A549 (cell line): Measurements from ENCODE around the gene ITPKB. TPM values are rescaled to one million over a fixed set of nuclear protein-coding genes. Genes with fewer than 3 reads are reported as not detected.

ENCODE experiments used
- ATAC-seq, 2 experiments: fragments of 200-7000 bp in 1 of 2; fragments of >200 bp in 1 of 2; cut with Nextera tagmentation in 1 of 2; cut with Tn5 transposase in 1 of 2; 3 replicates each; pipeline versions ENCODE4 v1.8.0 to v1.9.1; 2018 to 2020; ENCODE audit warnings: mild to moderate bottlenecking in 1 of 2, moderate library complexity in 1 of 2
- CTCF ChIA-PET: fragments of 300-600 bp; sonication (Branson Sonifier 250); formaldehyde crosslinking; extraction: SDS; loops from one replicate; lab custom pipeline; 2021; ENCODE audit warnings: antibody characterized with exemption, inconsistent platforms; lab: Yijun Ruan, JAX
- POLR2A ChIA-PET: fragments of 350-600 bp; formaldehyde crosslinking; extraction: SDS; loops from one replicate; lab custom pipeline; 2021; ENCODE audit warnings: antibody characterized with exemption, inconsistent platforms; lab: Yijun Ruan, JAX
- DNase-seq, 2 experiments: peaks; one replicate each; pipeline versions ENCODE4 v3.0.0 to v3.0.0-alpha.2; 2011 to 2016; ENCODE audit warnings: low read depth in 1 of 2, low spot score in 1 of 2
- FAIRE-seq: peaks from 2 replicates; lab custom pipeline; 2011; peaks lifted over from hg19 to GRCh38; lab: Jason Lieb, UNC
- H3K27ac ChIP-seq, 2 experiments: fragments of >200 bp; sonication (Bioruptor Twin); formaldehyde crosslinking; 3 replicates each; pipeline ENCODE4 v1.5.1; 2016 to 2017
- H3K4me1 ChIP-seq: fragments of >200 bp; sonication (Bioruptor Twin); formaldehyde crosslinking; 3 replicates; pipeline ENCODE4 v1.6.1; 2016
- H3K4me2 ChIP-seq: fragments of >200 bp; sonication (Bioruptor Twin); formaldehyde crosslinking; 3 replicates; pipeline ENCODE4 v1.6.1; 2016
- H3K4me3 ChIP-seq: fragments of >200 bp; sonication (Bioruptor Twin); formaldehyde crosslinking; 3 replicates; pipeline ENCODE4 v1.5.1; 2016
- H3K9me3 ChIP-seq: fragments of >200 bp; sonication (Bioruptor Twin); formaldehyde crosslinking; 3 replicates; pipeline ENCODE4 v1.6.1; 2016
- BHLHE40 ChIP-seq: IDR thresholded peaks from 2 replicates; pipeline ENCODE4 v1.6.1; 2012; ENCODE audit warnings: low read depth, low read length, inconsistent platforms
- CBX8 ChIP-seq: fragments of 200-600 bp; sonication (generic); IDR thresholded peaks from 2 replicates; pipeline ENCODE4 v1.6.1; 2016
- CHD4 ChIP-seq: fragments of 200-600 bp; sonication (generic); IDR thresholded peaks from 2 replicates; pipeline ENCODE4 v1.6.1; 2016; ENCODE audit warnings: antibody characterized with exemption, mild to moderate bottlenecking, borderline replicate concordance
- E2F6 ChIP-seq: IDR thresholded peaks from 2 replicates; pipeline ENCODE4 v1.6.1; 2012; ENCODE audit warnings: low read depth, borderline replicate concordance
- ELK1 ChIP-seq: fragments of 150-350 bp; IDR thresholded peaks from 2 replicates; pipeline ENCODE4 v1.6.1; 2014; ENCODE audit warnings: low read depth, mild to moderate bottlenecking, low read length
- FOSB ChIP-seq: fragments of 250-450 bp; sonication (Bioruptor Pico); IDR thresholded peaks from 2 replicates; pipeline ENCODE4 v1.5.0; 2020; ENCODE audit warnings: mild to moderate bottlenecking, moderate library complexity
- HDAC2 ChIP-seq: fragments of 200-600 bp; sonication (generic); IDR thresholded peaks from 2 replicates; pipeline ENCODE4 v1.6.1; 2016
- HMGXB4 ChIP-seq: fragments of 250-450 bp; sonication (Bioruptor Pico); IDR thresholded peaks from 2 replicates; pipeline ENCODE4 v1.5.0; 2021; ENCODE audit warnings: mild to moderate bottlenecking, moderate library complexity, borderline replicate concordance
- HOXA7 ChIP-seq: fragments of 250-450 bp; sonication (Bioruptor Pico); IDR thresholded peaks from 2 replicates; pipeline ENCODE4 v1.5.0; 2020; ENCODE audit warnings: mild to moderate bottlenecking, moderate library complexity
- JUN ChIP-seq, 2 experiments: fragments of >200 bp; sonication (Bioruptor Twin); formaldehyde crosslinking; IDR thresholded peaks; 2 replicates in 1 of 2; 3 replicates in 1 of 2; pipeline ENCODE4 v1.6.1; 2016 to 2017
- KDM1A ChIP-seq: fragments of 200-600 bp; sonication (generic); IDR thresholded peaks from 2 replicates; pipeline ENCODE4 v1.6.1; 2016; ENCODE audit warnings: low read depth, mild to moderate bottlenecking
- KDM5A ChIP-seq: fragments of 200-600 bp; sonication (generic); IDR thresholded peaks from 2 replicates; pipeline ENCODE4 v1.6.1; 2016; ENCODE audit warnings: antibody characterized with exemption, mild to moderate bottlenecking
- MAZ ChIP-seq: fragments of 150-350 bp; IDR thresholded peaks from 2 replicates; pipeline ENCODE4 v1.6.1; 2014; ENCODE audit warnings: antibody characterized with exemption, low read depth, low read length, borderline replicate concordance
- MYC ChIP-seq: IDR thresholded peaks from 2 replicates; pipeline ENCODE4 v1.6.1; 2012; ENCODE audit warnings: mild to moderate bottlenecking, inconsistent platforms, low read length, improper control_type of control experiment, borderline replicate concordance
- NFE2L2 ChIP-seq: fragments of 150-350 bp; conservative IDR thresholded peaks from 2 replicates; pipeline ENCODE4 v1.6.1; 2014; ENCODE audit warnings: low read length
- NPAS2 ChIP-seq: fragments of 250-450 bp; sonication (Bioruptor Pico); IDR thresholded peaks from 2 replicates; pipeline ENCODE4 v1.8.0; 2022; ENCODE audit warnings: mild to moderate bottlenecking, moderate library complexity, borderline replicate concordance
- RAD21 ChIP-seq, 2 experiments: fragments of >200 bp in 1 of 2; sonication (Bioruptor Twin) in 1 of 2; formaldehyde crosslinking in 1 of 2; IDR thresholded peaks in 1 of 2; conservative IDR thresholded peaks in 1 of 2; 2 replicates in 1 of 2; 3 replicates in 1 of 2; pipeline ENCODE4 v1.6.1; 2012 to 2018; ENCODE audit warnings: inconsistent platforms in 1 of 2
- RFX5 ChIP-seq: fragments of 450-650 bp; IDR thresholded peaks from 2 replicates; pipeline ENCODE4 v1.7.1; 2014; ENCODE audit warnings: antibody characterized with exemption, mild to moderate bottlenecking, moderate library complexity
- TP53 ChIP-seq: fragments of 250-450 bp; sonication (Bioruptor Pico); IDR thresholded peaks from 2 replicates; pipeline ENCODE4 v1.5.0; 2021; ENCODE audit warnings: mild to moderate bottlenecking, moderate library complexity
- USF2 ChIP-seq: fragments of 450-650 bp; IDR thresholded peaks from 2 replicates; pipeline ENCODE4 v1.6.1; 2014; ENCODE audit warnings: antibody characterized with exemption
- ZFP36 ChIP-seq: fragments of 450-650 bp; IDR thresholded peaks from 2 replicates; pipeline ENCODE4 v1.6.1; 2014; ENCODE audit warnings: borderline replicate concordance; ENCODE audit not compliant: partially characterized antibody
- ZNF302 ChIP-seq: fragments of 250-450 bp; sonication (Bioruptor Pico); IDR thresholded peaks from 2 replicates; pipeline ENCODE4 v1.9.0; 2021; ENCODE audit warnings: inconsistent platforms, mild to moderate bottlenecking, moderate library complexity
- ZSCAN20 ChIP-seq: fragments of 250-450 bp; sonication (Bioruptor Pico); IDR thresholded peaks from 2 replicates; pipeline ENCODE4 v1.8.0; 2022; ENCODE audit warnings: mild to moderate bottlenecking, moderate library complexity
- WGBS: methylation state at CpG from one replicate; pipeline ENCODE4 v1.1.6; 2017; ENCODE audit errors: missing lambda C conversion rate; 5-methylcytosine and 5-hydroxymethylcytosine counted together
- polyA plus RNA-seq, 4 experiments: library from polyadenylated mRNA; depleted of rRNA in 3 of 4; stranded (reverse); fragments of >200 nt; fragmentation: RNase III in 1 of 4; extraction: RNeasy Plus Mini Kit Qiagen cat#74134 plus additional on column Dnase treatment in 1 of 4; gene quantifications; 2 replicates in 3 of 4; 3 replicates in 1 of 4; pipeline ENCODE4 v1.2.3, GENCODE V29; 2011 to 2017
- TF ChIP-seq, protein P1 (sequence below): IDR thresholded peaks from 2 replicates; pipeline ENCODE4 v1.6.1; 2012
- TF ChIP-seq, protein P2 (sequence below): fragments of >200 bp; sonication (Bioruptor Twin); formaldehyde crosslinking; IDR thresholded peaks from 3 replicates; pipeline ENCODE4 v1.5.1; 2016

Gene ITPKB
- polyA plus RNA-seq, 2 of the 4 experiments (the other 2 are of a cell fraction) = 1.7 to 2.8 TPM

GRCh38 chr1:226630592-226630991 is 108.5 kb downstream of the ITPKB start:
- H3K4me3 ChIP-seq = no peak overlapping the region
- no peaks in the 10 kb centered on the region for H3K9me3 ChIP-seq
- no peak for FAIRE-seq
- no peak for ATAC-seq
- POLR2A ChIA-PET = no interaction called here
- no peak overlapping the region for H3K4me2 ChIP-seq
- no peak overlapping the region for H3K27ac ChIP-seq
- CTCF ChIA-PET = interaction anchor here (0.7 to 2.7 kb wide), 4 partner anchors 197 to 207 kb away, joined by 3 to 14 read pairs (median 3); no protein-coding TSS in a partner anchor
- no peaks in the 10 kb centered on the region for H3K4me1 ChIP-seq
- no peak for DNase-seq
- TF ChIP-seq ZNF302 (CRISPR knock-in tag) = no peak
- TF ChIP-seq RFX5 = no peak
- no peak for TF ChIP-seq CBX8
- TF ChIP-seq, protein P1, sequence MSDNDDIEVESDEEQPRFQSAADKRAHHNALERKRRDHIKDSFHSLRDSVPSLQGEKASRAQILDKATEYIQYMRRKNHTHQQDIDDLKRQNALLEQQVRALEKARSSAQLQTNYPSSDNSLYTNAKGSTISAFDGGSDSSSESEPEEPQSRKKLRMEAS = no peak
- no peak for TF ChIP-seq ZSCAN20 (CRISPR knock-in tag)
- TF ChIP-seq KDM1A = no peak
- no peak for TF ChIP-seq ELK1
- no peak for TF ChIP-seq HMGXB4 (CRISPR knock-in tag)
- TF ChIP-seq MYC = no peak
- TF ChIP-seq ZFP36 = no peak
- TF ChIP-seq E2F6 = no peak
- TF ChIP-seq CHD4 = no peak
- no peak for TF ChIP-seq NFE2L2
- TF ChIP-seq HDAC2 = no peak
- TF ChIP-seq BHLHE40 = no peak
- TF ChIP-seq, protein P2, sequence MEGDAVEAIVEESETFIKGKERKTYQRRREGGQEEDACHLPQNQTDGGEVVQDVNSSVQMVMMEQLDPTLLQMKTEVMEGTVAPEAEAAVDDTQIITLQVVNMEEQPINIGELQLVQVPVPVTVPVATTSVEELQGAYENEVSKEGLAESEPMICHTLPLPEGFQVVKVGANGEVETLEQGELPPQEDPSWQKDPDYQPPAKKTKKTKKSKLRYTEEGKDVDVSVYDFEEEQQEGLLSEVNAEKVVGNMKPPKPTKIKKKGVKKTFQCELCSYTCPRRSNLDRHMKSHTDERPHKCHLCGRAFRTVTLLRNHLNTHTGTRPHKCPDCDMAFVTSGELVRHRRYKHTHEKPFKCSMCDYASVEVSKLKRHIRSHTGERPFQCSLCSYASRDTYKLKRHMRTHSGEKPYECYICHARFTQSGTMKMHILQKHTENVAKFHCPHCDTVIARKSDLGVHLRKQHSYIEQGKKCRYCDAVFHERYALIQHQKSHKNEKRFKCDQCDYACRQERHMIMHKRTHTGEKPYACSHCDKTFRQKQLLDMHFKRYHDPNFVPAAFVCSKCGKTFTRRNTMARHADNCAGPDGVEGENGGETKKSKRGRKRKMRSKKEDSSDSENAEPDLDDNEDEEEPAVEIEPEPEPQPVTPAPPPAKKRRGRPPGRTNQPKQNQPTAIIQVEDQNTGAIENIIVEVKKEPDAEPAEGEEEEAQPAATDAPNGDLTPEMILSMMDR = no peak
- no peak for TF ChIP-seq JUN (IDR thresholded peaks at IDR 0.05)
- no peak for TF ChIP-seq RAD21 (conservative IDR thresholded peaks at IDR 0.05 in 1 of 2, IDR thresholded peaks at IDR 0.05 in 1 of 2)
- TF ChIP-seq NPAS2 (CRISPR knock-in tag) = no peak
- TF ChIP-seq, all 56 proteins: peak for 0
- WGBS = 93% methylated on average over 3 of the region's 3 CpGs

DNA sequence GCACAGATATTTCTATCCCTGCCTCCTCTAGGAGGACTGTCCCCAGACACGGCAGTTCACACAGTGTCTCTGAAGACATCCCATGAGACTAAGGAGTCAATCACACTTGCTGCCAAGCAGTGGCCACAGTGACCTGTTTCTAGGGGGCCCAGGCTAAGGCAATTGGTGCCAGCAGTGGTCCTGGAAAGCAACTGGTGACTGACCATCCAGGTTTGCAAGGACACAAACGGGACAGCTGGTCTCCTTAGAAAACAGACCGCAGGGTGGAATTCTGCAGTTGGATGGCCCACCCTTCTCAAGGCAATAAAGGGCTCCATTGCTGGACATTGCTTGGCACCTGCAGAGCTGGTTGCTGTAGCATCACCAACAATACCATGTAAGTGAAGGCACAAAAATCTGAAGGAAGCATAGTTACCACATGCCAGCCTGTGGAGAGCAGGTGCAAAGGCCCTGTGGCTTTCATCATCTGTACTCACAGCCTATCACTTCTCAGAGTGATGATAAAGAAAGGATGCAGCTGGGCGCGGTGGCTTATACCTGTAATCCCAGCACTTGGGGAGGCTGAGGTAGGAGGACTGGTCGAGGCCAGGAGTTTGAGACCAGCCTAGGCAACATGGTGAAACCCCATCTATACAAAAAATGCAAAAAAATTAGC is 109.1 kb downstream of the ITPKB start:
- TF ChIP-seq USF2 (no peak), ZFP36 (no peak), FOSB (CRISPR knock-in tag) (no peak), KDM5A (no peak), TP53 (no peak), MAZ (no peak), HOXA7 (CRISPR knock-in tag) (no peak)
- POLR2A ChIA-PET = no interaction called here

More for the DNA sequence above, 109.1 kb downstream of the ITPKB start:
- ATAC-seq (no peak), DNase-seq (no peak), FAIRE-seq (no peak)
- Histone ChIP-seq H3K27ac (no peak overlapping the region), H3K9me3 (no peaks in the 10 kb centered on the region), H3K4me3 (no peak overlapping the region), H3K4me1 (no peaks in the 10 kb centered on the region), H3K4me2 (no peak overlapping the region)
- CTCF ChIA-PET = interaction anchor here (0.7 to 2.7 kb wide), 3 partner anchors 197 to 206 kb away, joined by 3 to 14 read pairs (median 3); no protein-coding TSS in a partner anchor
- WGBS = 69% methylated on average over 4 of the region's 6 CpGs
